Spleen (tissue), 11 donors: ENCODE results near the gene INPP4B. TPM values are rescaled to one million over a fixed set of nuclear protein-coding genes. Genes with fewer than 3 reads are reported as not detected.

Experiments
- DNase-seq: peaks from one replicate; pipeline ENCODE4 v3.0.0-alpha.2; 2020
- H3K27ac ChIP-seq, 8 donors: fragments of 200-600 bp; sonication (generic) in 7 of 8; 1 replicate in 4 of 8; 2 replicates in 4 of 8; pipeline versions ENCODE4 v1.5.0 to v1.8.0; 2016 to 2021; ENCODE audit warnings: inconsistent platforms in 4 of 8, mild to moderate bottlenecking in 4 of 8, moderate library complexity in 1 of 8
- H3K27me3 ChIP-seq, 7 donors: fragments of 200-600 bp; sonication (generic) in 6 of 7; replicated peaks in 1 of 7; 1 replicate in 4 of 7; 2 replicates in 3 of 7; pipeline versions ENCODE4 v1.5.0 to v1.8.0; 2016 to 2021; ENCODE audit warnings: inconsistent platforms in 3 of 7, mild to moderate bottlenecking in 1 of 7
- H3K36me3 ChIP-seq, 6 donors: fragments of 200-600 bp; sonication (generic) in 5 of 6; 1 replicate in 4 of 6; 2 replicates in 2 of 6; pipeline versions ENCODE4 v1.5.0 to v1.8.0; 2016 to 2021; ENCODE audit warnings: inconsistent platforms in 2 of 6
- H3K4me1 ChIP-seq, 6 donors: fragments of 200-600 bp; sonication (generic) in 5 of 6; 1 replicate in 3 of 6; 2 replicates in 3 of 6; pipeline versions ENCODE4 v1.5.0 to v1.8.0; 2016 to 2021; ENCODE audit warnings: inconsistent platforms in 3 of 6
- H3K4me3 ChIP-seq, 8 donors: fragments of 200-600 bp; sonication (generic) in 7 of 8; 1 replicate in 4 of 8; 2 replicates in 4 of 8; pipeline versions ENCODE4 v1.5.0 to v1.8.0; 2016 to 2021; ENCODE audit warnings: inconsistent platforms in 4 of 8, mild to moderate bottlenecking in 4 of 8, moderate library complexity in 2 of 8
- H3K9me3 ChIP-seq, 8 donors: fragments of 200-600 bp; sonication (generic) in 7 of 8; 1 replicate in 4 of 8; 2 replicates in 4 of 8; pipeline versions ENCODE4 v1.5.0 to v1.8.0; 2016 to 2021; ENCODE audit warnings: inconsistent platforms in 4 of 8
- POLR2A ChIP-seq, 3 donors: fragments of 450-650 bp; IDR thresholded peaks; one replicate each; pipeline ENCODE4 v1.5.1; 2017; ENCODE audit warnings: antibody characterized with exemption in 3 of 3, mild to moderate bottlenecking in 1 of 3
- POLR2AphosphoS5 ChIP-seq, 3 donors: sonication (generic); formaldehyde crosslinking; IDR thresholded peaks; one replicate each; pipeline ENCODE4 v1.5.1; 2017; ENCODE audit warnings: antibody characterized with exemption in 3 of 3
- WGBS, 5 donors: extraction: QIAGEN DNeasy Blood & Tissue Kit in 3 of 5; methylation state at CpG; one replicate each; pipeline versions ENCODE4 v1.1.5 to v1.1.7; 2013 to 2018; 5-methylcytosine and 5-hydroxymethylcytosine counted together
- intact Hi-C: fragments of 100-400 bp; cut with DNase I; formaldehyde crosslinking; loops from one replicate; pipeline ENCODE4 v1.15.0; 2023; ENCODE audit warnings: low total_unique reads
- polyA plus RNA-seq, 3 donors: library from polyadenylated mRNA; stranded (reverse); fragments of 200-250 nt; gene quantifications; one replicate each; pipeline ENCODE4 v1.2.1, GENCODE V29; 2013
- total RNA-seq, 7 donors: library from RNA; depleted of rRNA in 3 of 7; stranded (reverse); fragments of >200 nt in 3 of 7; fragmentation: NEBNext Ultra II Directional in 4 of 7; extraction: Animal tissue kit (Norgen Biotek cat#: 25700) in 4 of 7; gene quantifications; one replicate each; pipeline versions ENCODE4 v1.1.0 to v1.2.1, GENCODE V29; 2016 to 2021
- TF ChIP-seq, protein P1 (sequence below), 11 experiments: fragments of 200-600 bp in 7 of 11; fragments of 450-650 bp in 4 of 11; sonication (generic) in 4 of 11; IDR thresholded peaks in 8 of 11; conservative IDR thresholded peaks in 3 of 11; 1 replicate in 7 of 11; 2 replicates in 4 of 11; pipeline versions ENCODE4 v1.4.0 to v1.8.0; 2016 to 2021; ENCODE audit warnings: antibody characterized with exemption in 11 of 11, inconsistent platforms in 4 of 11, mild to moderate bottlenecking in 1 of 11
- donor health status: healthy with polysubstance abuse.
- donor health status: DM: no; HTN: no; CAD: no; lungs with moderate emphysema.
- donor health status: DM: no; HTN: no; CAD: no.
- donor health status: Bipolar disorder and iron deficiency.
- donor health status: healthy.
- donor health status: DM: no; HTN: no; CAD: no.
- donor health status: DM: yes; HTN: yes; CAD: no.

The INPP4B gene
- total and polyA plus RNA-seq, 10 donors = 0.78 to 31.6 (median 26.8) TPM

DNA sequence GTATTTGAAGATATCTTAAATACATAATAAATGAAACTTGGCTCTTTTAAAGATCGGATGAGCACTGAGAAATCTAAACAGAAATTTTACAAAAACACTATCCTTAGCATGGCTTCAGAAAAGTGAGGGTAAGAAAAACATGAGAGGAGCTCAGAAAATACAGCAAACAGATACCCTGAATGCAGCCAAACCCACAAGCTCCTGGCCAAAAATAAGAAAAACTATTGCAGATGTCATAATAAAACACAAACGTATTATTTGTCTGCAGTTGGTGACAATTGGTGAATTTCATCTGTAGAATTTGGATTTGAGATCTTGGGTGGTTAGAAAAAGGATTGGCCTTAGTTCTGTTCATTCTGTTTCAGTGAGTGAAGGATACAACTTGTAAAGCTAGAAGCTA is 603.9 kb downstream of the INPP4B start:
- Histone ChIP-seq H3K4me1 (no peaks in the 10 kb centered on the region), H3K27me3 (no peaks in the 10 kb centered on the region), H3K4me3 (no peak overlapping the region), H3K36me3 (no peaks in the 10 kb centered on the region), H3K27ac (no peak overlapping the region), H3K9me3 (peaks cover 0 to 7% (median 0%) of the 10 kb centered on the region in 8 donors)
- TF ChIP-seq POLR2AphosphoS5 (IDR thresholded peaks at IDR 0.05) = no peak
- WGBS, 5 donors = 70 to 87% (median 82%) methylated on average over 2 of the region's 2 CpGs
- no peak for DNase-seq
- intact Hi-C loops = no loop called here

DNA sequence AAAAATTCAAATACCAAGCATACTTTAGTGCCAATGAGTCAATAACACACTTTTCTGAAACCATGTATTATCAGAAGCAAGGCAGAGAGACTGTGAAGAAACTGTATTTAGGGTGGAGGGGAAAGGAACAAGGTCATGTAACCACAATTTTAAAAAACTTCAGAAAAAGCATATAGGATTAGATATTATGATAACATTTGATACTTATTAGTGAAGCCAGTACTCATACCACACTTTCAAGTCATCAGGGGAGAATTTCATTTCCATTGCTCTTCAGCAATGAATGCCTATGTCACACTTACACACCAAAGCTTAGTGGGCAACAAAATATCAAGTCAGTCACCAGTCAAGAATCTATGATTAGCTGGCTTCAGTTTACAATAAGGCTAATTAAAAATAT is 607.5 kb downstream of the INPP4B start:
- Histone ChIP-seq H3K9me3 (no peaks in the 10 kb centered on the region), H3K27me3 (no peaks in the 10 kb centered on the region), H3K36me3 (no peaks in the 10 kb centered on the region), H3K4me1 (no peaks in the 10 kb centered on the region), H3K27ac (no peak overlapping the region), H3K4me3 (no peak overlapping the region)
- DNase-seq = no peak
- intact Hi-C loops = no loop called here
- TF ChIP-seq POLR2AphosphoS5 (IDR thresholded peaks at IDR 0.05) = no peak
- TF ChIP-seq, protein P1, sequence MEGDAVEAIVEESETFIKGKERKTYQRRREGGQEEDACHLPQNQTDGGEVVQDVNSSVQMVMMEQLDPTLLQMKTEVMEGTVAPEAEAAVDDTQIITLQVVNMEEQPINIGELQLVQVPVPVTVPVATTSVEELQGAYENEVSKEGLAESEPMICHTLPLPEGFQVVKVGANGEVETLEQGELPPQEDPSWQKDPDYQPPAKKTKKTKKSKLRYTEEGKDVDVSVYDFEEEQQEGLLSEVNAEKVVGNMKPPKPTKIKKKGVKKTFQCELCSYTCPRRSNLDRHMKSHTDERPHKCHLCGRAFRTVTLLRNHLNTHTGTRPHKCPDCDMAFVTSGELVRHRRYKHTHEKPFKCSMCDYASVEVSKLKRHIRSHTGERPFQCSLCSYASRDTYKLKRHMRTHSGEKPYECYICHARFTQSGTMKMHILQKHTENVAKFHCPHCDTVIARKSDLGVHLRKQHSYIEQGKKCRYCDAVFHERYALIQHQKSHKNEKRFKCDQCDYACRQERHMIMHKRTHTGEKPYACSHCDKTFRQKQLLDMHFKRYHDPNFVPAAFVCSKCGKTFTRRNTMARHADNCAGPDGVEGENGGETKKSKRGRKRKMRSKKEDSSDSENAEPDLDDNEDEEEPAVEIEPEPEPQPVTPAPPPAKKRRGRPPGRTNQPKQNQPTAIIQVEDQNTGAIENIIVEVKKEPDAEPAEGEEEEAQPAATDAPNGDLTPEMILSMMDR (IDR thresholded peaks at IDR 0.05 in 8 of 11, conservative IDR thresholded peaks at IDR 0.05 in 3 of 11) = no peak
- no peak for TF ChIP-seq POLR2A (IDR thresholded peaks at IDR 0.05)

DNA sequence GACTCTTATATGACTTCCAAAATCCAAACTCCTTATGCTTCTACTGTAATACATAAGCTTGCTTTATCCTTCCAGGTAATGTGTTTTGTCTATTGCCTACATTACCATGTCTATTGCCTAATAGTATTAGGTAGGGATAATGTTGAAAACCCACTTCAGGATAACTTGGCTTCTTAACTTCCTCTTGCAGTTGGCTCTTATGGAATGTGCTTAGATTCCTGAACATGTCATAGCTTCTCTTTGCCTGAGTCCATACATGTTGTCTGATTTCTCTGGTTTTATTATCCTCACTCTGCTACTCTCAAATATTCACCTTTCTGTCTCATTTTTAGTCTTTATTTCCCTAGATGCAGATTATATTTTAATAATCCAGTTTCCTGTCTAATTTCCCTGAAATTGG is 609.8 kb downstream of the INPP4B start:
- DNase-seq = no peak
- no peaks in the 10 kb centered on the region for H3K9me3 ChIP-seq
- H3K27me3 ChIP-seq = no peaks in the 10 kb centered on the region
- H3K27ac ChIP-seq = no peak overlapping the region
- H3K4me1 ChIP-seq = no peaks in the 10 kb centered on the region
- H3K36me3 ChIP-seq = no peaks in the 10 kb centered on the region
- TF ChIP-seq POLR2A (IDR thresholded peaks at IDR 0.05) = no peak
- TF ChIP-seq, protein P1 (IDR thresholded peaks at IDR 0.05 in 8 of 11, conservative IDR thresholded peaks at IDR 0.05 in 3 of 11) = no peak
- TF ChIP-seq POLR2AphosphoS5 (IDR thresholded peaks at IDR 0.05) = no peak
- H3K4me3 ChIP-seq = no peak overlapping the region
- intact Hi-C loops = no loop called here

GRCh38 chr4:142231787-142232186 is 614.3 kb downstream of the INPP4B start:
- intact Hi-C loops = no loop called here
- DNase-seq = no peak
- H3K9me3 ChIP-seq = no peaks in the 10 kb centered on the region
- no peak overlapping the region for H3K27ac ChIP-seq
- WGBS, 5 donors = 88 to 95% (median 93%) methylated on average over 2 of the region's 2 CpGs
- H3K27me3 ChIP-seq = no peaks in the 10 kb centered on the region
- H3K4me3 ChIP-seq = no peak overlapping the region
- TF ChIP-seq, protein P1 (IDR thresholded peaks at IDR 0.05 in 8 of 11, conservative IDR thresholded peaks at IDR 0.05 in 3 of 11) = no peak
- TF ChIP-seq POLR2AphosphoS5 (IDR thresholded peaks at IDR 0.05) = no peak
- H3K4me1 ChIP-seq = no peaks in the 10 kb centered on the region
- H3K36me3 ChIP-seq = no peaks in the 10 kb centered on the region

GRCh38 chr4:142230991-142231390 is 615.1 kb downstream of the INPP4B start:
- Histone ChIP-seq H3K27me3 (no peaks in the 10 kb centered on the region), H3K36me3 (no peaks in the 10 kb centered on the region), H3K9me3 (no peaks in the 10 kb centered on the region), H3K4me3 (no peak overlapping the region), H3K4me1 (no peaks in the 10 kb centered on the region), H3K27ac (no peak overlapping the region)
- TF ChIP-seq POLR2A (IDR thresholded peaks at IDR 0.05) = no peak
- no peak for TF ChIP-seq POLR2AphosphoS5 (IDR thresholded peaks at IDR 0.05)
- TF ChIP-seq, protein P1 (IDR thresholded peaks at IDR 0.05 in 8 of 11, conservative IDR thresholded peaks at IDR 0.05 in 3 of 11) = no peak
- DNase-seq = no peak
- WGBS, 5 donors = 85 to 96% (median 94%) methylated on average over 3 of the region's 3 CpGs
- intact Hi-C loops = no loop called here
